Muscle of back (tissue), 11 donors: ENCODE results near the gene CMIP. TPM values are rescaled to one million over a fixed set of nuclear protein-coding genes. Genes with fewer than 3 reads are reported as not detected.
"Not testable (repeated sequence)": the region's sequence is repeated elsewhere in the genome, so short reads cannot be mapped to it uniquely, and the experiment has no call there.

ENCODE experiments used
- DNase-seq, 3 donors: peaks; one replicate each; pipeline versions ENCODE4 v3.0.0 to v3.0.0-alpha.2; 2013
- polyA plus RNA-seq, 10 donors: library from polyadenylated mRNA; unstranded; fragments of 120-200 nt; gene quantifications; one replicate each; pipeline ENCODE4 v1.2.1, GENCODE V29; 2013; ENCODE audit not compliant: insufficient read length in 10 of 10

The CMIP gene
- polyA plus RNA-seq, 10 donors, result 12.9 to 24.2 (median 16.3) TPM

- DNase-seq, result no peak
These were observed 24.8 kb upstream of the CMIP start for GRCh38 chr16:81419806-81420205.

- DNase-seq, result no peak
These were observed 23.5 kb upstream of the CMIP start for GRCh38 chr16:81421126-81421525.

- no peak for DNase-seq
These were observed 23.1 kb upstream of the CMIP start for GRCh38 chr16:81421536-81421935.

GRCh38 chr16:81422153-81422552, 22.5 kb upstream of the CMIP start:
- not testable (repeated sequence) for DNase-seq

- no peak for DNase-seq
These were observed 19.8 kb upstream of the CMIP start for GRCh38 chr16:81424771-81425170.

GRCh38 chr16:81427219-81427618, 17.4 kb upstream of the CMIP start:
- DNase-seq, result no peak

GRCh38 chr16:81429045-81429521, 15.5 kb upstream of the CMIP start:
- peak in 1 of 3 donors; percentile 29 for DNase-seq

GRCh38 chr16:81431554-81432353, 12.9 kb upstream of the CMIP start:
- peak; percentile 47 to 72 (median 59) for DNase-seq

- no peak for DNase-seq
These were observed 11.6 kb upstream of the CMIP start for GRCh38 chr16:81432937-81433557.

- DNase-seq, result peak in 1 of 3 donors; percentile 79
These were observed 9.5 kb upstream of the CMIP start for GRCh38 chr16:81435103-81435502.

- DNase-seq, result no peak
These were observed 9.0 kb upstream of the CMIP start for GRCh38 chr16:81435567-81435966.

- DNase-seq, result no peak
These were observed 8.2 kb upstream of the CMIP start for GRCh38 chr16:81436386-81436785.

GRCh38 chr16:81437865-81438264, 6.7 kb upstream of the CMIP start:
- DNase-seq, result no peak

GRCh38 chr16:81440888-81441761, 3.5 kb upstream of the CMIP start:
- DNase-seq, result no peak

GRCh38 chr16:81442220-81442915, 2.2 kb upstream of the CMIP start:
- DNase-seq, result no peak

- no peak for DNase-seq
These were observed 1.5 kb upstream of the CMIP start for GRCh38 chr16:81442916-81443687.

GRCh38 chr16:81443688-81444447, 740 bp upstream of the CMIP start:
- DNase-seq, result peak in 2 of 3 donors; percentile 29 to 63

- DNase-seq, result peak in 2 of 3 donors; percentile 31 to 69
These were observed 744 bp downstream of the CMIP start for GRCh38 chr16:81445143-81445961.
